Mesenchymal stem cell (in vitro differentiated cells and primary cell): ENCODE data around the gene MACROD1.

ENCODE experiments used
- DNase-seq: peaks from one replicate; pipeline ENCODE4 v3.0.0-alpha.2; 2013
- H2AFZ ChIP-seq: one replicate; pipeline ENCODE4 v1.6.1; 2013; ENCODE audit warnings: low read depth, mild to moderate bottlenecking, control low read depth, inconsistent platforms, low read length, moderate library complexity
- H2AK5ac ChIP-seq: 2 replicates; pipeline ENCODE4 v1.6.1; 2013; ENCODE audit warnings: low read length, moderate library complexity, mild to moderate bottlenecking, inconsistent platforms; ENCODE audit not compliant: severe bottlenecking
- H2BK120ac ChIP-seq: one replicate; pipeline ENCODE4 v1.6.1; 2013; ENCODE audit warnings: low read depth, mild to moderate bottlenecking, inconsistent platforms, low read length, moderate library complexity
- H2BK12ac ChIP-seq, 2 experiments: one replicate each; pipeline ENCODE4 v1.6.1; 2013; ENCODE audit warnings: inconsistent platforms in 2 of 2, low read length in 2 of 2, mild to moderate bottlenecking in 2 of 2, moderate library complexity in 2 of 2, control low read depth in 1 of 2
- H2BK15ac ChIP-seq: one replicate; pipeline ENCODE4 v1.6.1; 2013; ENCODE audit warnings: mild to moderate bottlenecking, low read depth, inconsistent platforms; ENCODE audit not compliant: poor library complexity, severe bottlenecking
- H2BK5ac ChIP-seq: 2 replicates; pipeline ENCODE4 v1.6.1; 2013; ENCODE audit warnings: low read depth, mild to moderate bottlenecking, low read length, control low read depth, inconsistent platforms; ENCODE audit not compliant: poor library complexity, severe bottlenecking
- H3K14ac ChIP-seq, 2 experiments: one replicate each; pipeline ENCODE4 v1.6.1; 2013; ENCODE audit warnings: inconsistent platforms in 2 of 2, low read length in 2 of 2, control low read depth in 1 of 2, mild to moderate bottlenecking in 1 of 2, moderate library complexity in 1 of 2
- H3K18ac ChIP-seq, 2 experiments: one replicate each; pipeline ENCODE4 v1.6.1; 2013; ENCODE audit warnings: inconsistent platforms in 2 of 2, low read length in 2 of 2, control low read depth in 1 of 2, low read depth in 1 of 2, mild to moderate bottlenecking in 1 of 2
- H3K23ac ChIP-seq, 2 experiments: one replicate each; pipeline ENCODE4 v1.6.1; 2013; ENCODE audit warnings: inconsistent platforms in 2 of 2, low read length in 2 of 2, mild to moderate bottlenecking in 2 of 2, moderate library complexity in 2 of 2, control low read depth in 1 of 2
- H3K27ac ChIP-seq: 2 replicates; pipeline ENCODE4 v1.5.1; 2013; ENCODE audit warnings: mild to moderate bottlenecking, moderate library complexity, low read length, control low read depth, inconsistent platforms; ENCODE audit not compliant: poor library complexity, severe bottlenecking
- H3K27me3 ChIP-seq, 2 experiments: 2 replicates each; pipeline versions ENCODE4 v1.6.1 to v1.7.0; 2013; ENCODE audit warnings: low read length in 2 of 2, mild to moderate bottlenecking in 2 of 2, moderate library complexity in 2 of 2, control low read depth in 1 of 2, inconsistent platforms in 1 of 2; ENCODE audit not compliant: control insufficient read depth in 1 of 2, insufficient read depth in 1 of 2
- H3K36me3 ChIP-seq, 2 experiments: 2 replicates each; pipeline versions ENCODE4 v1.6.1 to v1.7.0; 2013; ENCODE audit warnings: low read length in 2 of 2, control low read depth in 1 of 2, inconsistent platforms in 1 of 2, low read depth in 1 of 2, mild to moderate bottlenecking in 1 of 2; ENCODE audit not compliant: insufficient read depth in 2 of 2, control insufficient read depth in 1 of 2
- H3K4ac ChIP-seq, 2 experiments: one replicate each; pipeline ENCODE4 v1.6.1; 2013; ENCODE audit warnings: inconsistent platforms in 2 of 2, low read length in 2 of 2, mild to moderate bottlenecking in 2 of 2, moderate library complexity in 2 of 2, control low read depth in 1 of 2, low read depth in 1 of 2
- H3K4me1 ChIP-seq: 2 replicates; pipeline ENCODE4 v1.6.1; 2013; ENCODE audit warnings: low read depth, low read length, control low read depth; ENCODE audit not compliant: control insufficient read depth, insufficient read depth
- H3K4me2 ChIP-seq: 2 replicates; pipeline ENCODE4 v1.6.1; 2013; ENCODE audit warnings: low read length, mild to moderate bottlenecking, inconsistent platforms; ENCODE audit not compliant: poor library complexity, severe bottlenecking
- H3K4me3 ChIP-seq, 2 experiments: 2 replicates each; pipeline versions ENCODE4 v1.5.1 to v1.7.0; 2013; ENCODE audit warnings: low read length in 2 of 2, mild to moderate bottlenecking in 2 of 2, control low read depth in 1 of 2, low read depth in 1 of 2; ENCODE audit not compliant: insufficient read depth in 1 of 2
- H3K79me1 ChIP-seq: replicated peaks from 2 replicates; pipeline ENCODE4 v1.6.1; 2013; ENCODE audit warnings: mild to moderate bottlenecking, control low read depth, low read length, inconsistent platforms; ENCODE audit not compliant: poor library complexity, severe bottlenecking
- H3K9ac ChIP-seq: 2 replicates; pipeline ENCODE4 v1.7.0; 2013; ENCODE audit warnings: mild to moderate bottlenecking, low read length, moderate library complexity
- H3K9me3 ChIP-seq: 2 replicates; pipeline ENCODE4 v1.7.0; 2013; ENCODE audit warnings: mild to moderate bottlenecking, low read length; ENCODE audit not compliant: control insufficient read depth
- H4K8ac ChIP-seq: one replicate; pipeline ENCODE4 v1.6.1; 2013; ENCODE audit warnings: inconsistent platforms, mild to moderate bottlenecking, low read length, moderate library complexity
- H4K91ac ChIP-seq: one replicate; pipeline ENCODE4 v1.6.1; 2013; ENCODE audit warnings: mild to moderate bottlenecking, low read length, inconsistent platforms
- WGBS: methylation state at CpG from one replicate; pipeline ENCODE4 v1.1.7; 2013; ENCODE audit warnings: mixed read lengths; 5-methylcytosine and 5-hydroxymethylcytosine counted together

Gene MACROD1

DNA sequence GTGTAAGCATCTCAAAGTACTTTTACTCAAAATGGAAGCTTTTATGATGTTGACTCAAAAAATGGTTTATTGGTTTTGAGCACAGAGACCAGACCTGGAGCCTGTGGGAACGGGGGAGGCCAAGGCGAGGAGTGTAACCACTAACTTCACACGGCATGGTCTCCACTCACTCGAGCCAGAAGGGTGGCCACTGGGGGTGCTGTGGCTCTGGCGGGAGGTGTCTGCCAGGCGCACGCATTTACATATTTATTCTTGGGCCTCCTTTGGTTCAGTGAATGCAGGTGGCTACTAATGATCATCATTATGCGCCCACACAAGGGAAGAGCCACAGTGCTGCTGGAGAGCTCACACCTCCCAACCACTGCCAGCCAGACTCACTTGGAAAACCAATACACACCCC, 65.6 kb downstream of the MACROD1 start:
- Histone ChIP-seq H3K36me3 (no peaks in the 10 kb centered on the region), H3K4ac (no peak overlapping the region), H3K27ac (no peak overlapping the region), H2BK5ac (no peak overlapping the region), H4K8ac (no peak overlapping the region), H2BK15ac (no peak overlapping the region), H2BK120ac (no peak overlapping the region), H3K9ac (no peak overlapping the region), H2AK5ac (no peak overlapping the region), H3K23ac (no peak overlapping the region), H3K4me2 (no peak overlapping the region), H2BK12ac (no peak overlapping the region), H3K14ac (no peak overlapping the region), H3K27me3 (peaks cover 9 to 56% of the 10 kb centered on the region in 2 experiments), H3K4me1 (peaks cover 13% of the 10 kb centered on the region), H3K4me3 (no peak overlapping the region), H2AFZ (no peak overlapping the region), H3K79me1 (no peaks in the 10 kb centered on the region), H3K9me3 (no peaks in the 10 kb centered on the region), H4K91ac (no peak overlapping the region), H3K18ac (no peak overlapping the region)
- no peak for DNase-seq
- 51% methylated on average over 8 of the region's 8 CpGs for WGBS

DNA sequence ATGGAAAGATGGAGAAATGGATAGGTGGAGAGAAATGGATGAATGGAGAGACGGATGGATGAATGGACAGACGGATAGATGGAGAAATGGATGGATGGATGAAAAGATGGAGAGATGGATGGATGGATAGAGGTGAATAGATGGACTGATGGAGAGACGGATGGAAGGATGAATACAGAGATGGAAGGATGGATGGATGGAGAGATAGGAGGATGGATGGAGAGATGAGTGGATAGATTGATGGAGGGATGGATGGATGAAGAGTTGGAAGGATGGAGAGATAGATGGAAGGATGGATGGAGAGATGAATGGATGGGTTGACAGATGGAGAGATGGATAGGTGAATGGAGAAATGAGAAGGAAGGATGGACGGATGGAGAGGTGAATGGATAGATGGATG, 66.5 kb downstream of the MACROD1 start:
- Histone ChIP-seq H2BK15ac (no peak overlapping the region), H3K9ac (no peak overlapping the region), H4K8ac (no peak overlapping the region), H3K4me2 (no peak overlapping the region), H3K4me1 (peaks cover 15% of the 10 kb centered on the region), H3K27me3 (peaks cover 9 to 56% of the 10 kb centered on the region in 2 experiments), H2AK5ac (no peak overlapping the region), H2BK12ac (no peak overlapping the region), H2BK5ac (no peak overlapping the region), H3K36me3 (no peaks in the 10 kb centered on the region), H3K23ac (no peak overlapping the region), H2BK120ac (no peak overlapping the region), H3K14ac (no peak overlapping the region), H3K4ac (no peak overlapping the region), H3K18ac (no peak overlapping the region), H2AFZ (no peak overlapping the region), H3K4me3 (no peak overlapping the region), H4K91ac (no peak overlapping the region), H3K79me1 (no peaks in the 10 kb centered on the region), H3K9me3 (no peaks in the 10 kb centered on the region), H3K27ac (no peak overlapping the region)
- 95% methylated on average over 4 of the region's 4 CpGs for WGBS
- DNase-seq, result no peak

DNA sequence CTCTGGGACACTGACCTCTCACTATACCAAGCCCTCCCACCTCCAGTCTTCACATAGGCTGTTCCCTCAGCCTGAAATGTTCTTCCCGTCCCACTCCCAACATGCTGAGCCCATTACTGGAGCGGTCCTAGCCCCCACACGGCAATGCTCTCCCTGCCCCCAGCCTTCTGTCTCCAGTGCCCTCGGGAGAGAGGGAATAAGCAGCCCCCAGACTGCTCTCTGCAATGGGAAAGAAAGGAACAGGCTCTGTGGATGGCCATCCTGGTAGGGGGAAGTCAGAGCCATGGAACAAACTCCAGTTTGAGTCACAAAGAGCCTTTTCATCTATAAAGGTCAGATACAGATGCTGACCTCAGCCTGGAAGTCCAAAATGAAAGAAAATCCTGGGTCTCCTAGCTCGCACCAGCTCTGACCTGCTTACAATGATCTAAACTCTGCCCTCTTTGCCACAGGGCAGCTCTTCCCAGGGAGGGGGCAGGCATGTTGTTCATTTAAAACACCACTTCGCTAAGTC, 67.5 kb downstream of the MACROD1 start:
- Histone ChIP-seq H4K91ac (no peak overlapping the region), H3K18ac (no peak overlapping the region), H3K36me3 (no peaks in the 10 kb centered on the region), H2BK12ac (no peak overlapping the region), H3K23ac (no peak overlapping the region), H3K4ac (no peak overlapping the region), H3K27me3 (peaks cover 9 to 47% of the 10 kb centered on the region in 2 experiments), H3K4me1 (peaks cover 23% of the 10 kb centered on the region), H3K4me3 (no peak overlapping the region), H2AK5ac (no peak overlapping the region), H3K9ac (no peak overlapping the region), H3K79me1 (no peaks in the 10 kb centered on the region), H3K27ac (no peak overlapping the region), H3K4me2 (no peak overlapping the region), H2BK5ac (no peak overlapping the region), H2BK15ac (no peak overlapping the region), H2BK120ac (no peak overlapping the region), H3K9me3 (no peaks in the 10 kb centered on the region), H4K8ac (no peak overlapping the region), H3K14ac (no peak overlapping the region), H2AFZ (no peak overlapping the region)
- no peak for DNase-seq
- WGBS, result 93% methylated on average over 6 of the region's 6 CpGs

DNA sequence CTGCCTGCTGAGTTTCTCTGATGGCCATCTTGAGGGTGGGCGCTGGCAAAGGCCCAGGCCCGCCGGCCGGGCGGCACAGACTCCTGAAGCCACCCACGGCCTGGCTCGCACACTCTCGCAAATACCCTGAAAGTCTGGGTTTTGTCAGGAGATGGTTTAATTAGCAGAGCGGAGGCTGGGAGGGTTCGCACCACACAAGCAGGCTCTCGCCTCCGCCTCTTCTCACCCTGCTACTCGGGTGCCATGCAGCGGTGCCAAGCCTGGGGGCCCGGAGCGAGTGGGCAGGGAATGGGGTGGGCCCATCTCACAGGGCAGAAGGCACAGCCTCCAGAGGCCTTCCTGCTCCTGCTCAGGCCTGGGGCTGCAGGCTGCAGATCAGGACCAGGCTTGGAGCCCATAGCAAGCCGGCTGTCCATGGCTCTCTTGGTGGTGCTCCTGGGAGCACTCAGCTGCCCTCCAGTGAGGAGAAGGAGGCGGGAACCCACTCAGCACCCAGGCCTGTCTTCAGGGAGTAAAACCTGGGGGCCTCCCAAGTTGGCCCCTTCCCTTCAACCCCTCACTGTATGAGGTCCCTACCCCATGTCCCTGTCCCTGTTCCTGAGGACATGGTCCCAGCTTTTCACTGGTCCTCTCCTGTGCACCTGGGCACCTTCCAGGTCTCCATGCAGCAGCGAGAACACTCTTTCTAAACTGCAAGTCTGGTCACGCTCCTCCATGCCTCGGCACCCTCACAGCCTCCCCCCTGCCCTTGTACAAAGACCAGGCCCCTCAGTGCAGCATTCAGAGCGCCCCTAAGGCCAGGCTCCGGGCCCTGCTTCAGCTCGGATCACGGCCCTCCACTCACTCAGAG, 68.2 kb downstream of the MACROD1 start:
- no peak overlapping the region for H2AFZ ChIP-seq
- H2BK15ac ChIP-seq, result no peak overlapping the region
- H3K79me1 ChIP-seq, result no peaks in the 10 kb centered on the region
- H3K4me3 ChIP-seq, result no peak overlapping the region
- no peak overlapping the region for H2AK5ac ChIP-seq
- peaks cover 27% of the 10 kb centered on the region for H3K4me1 ChIP-seq
- no peaks in the 10 kb centered on the region for H3K9me3 ChIP-seq
- no peak overlapping the region for H3K4ac ChIP-seq
- whole genome bisulfite sequencing, result 87% methylated on average over 24 of the region's 25 CpGs
- H3K9ac ChIP-seq, result no peak overlapping the region
- H3K4me2 ChIP-seq, result no peak overlapping the region
- H3K27me3 ChIP-seq, result peaks cover 9 to 43% of the 10 kb centered on the region in 2 experiments
- no peak overlapping the region for H4K8ac ChIP-seq
- DNase-seq, result no peak
- no peaks in the 10 kb centered on the region for H3K36me3 ChIP-seq
- no peak overlapping the region for H2BK5ac ChIP-seq
- H4K91ac ChIP-seq, result no peak overlapping the region
- no peak overlapping the region for H3K18ac ChIP-seq
- H3K27ac ChIP-seq, result no peak overlapping the region
- H3K14ac ChIP-seq, result no peak overlapping the region
- H2BK120ac ChIP-seq, result no peak overlapping the region
- no peak overlapping the region for H3K23ac ChIP-seq
- no peak overlapping the region for H2BK12ac ChIP-seq
